ENCODE data around the gene ALDH16A1.

ALDH16A1 gene

GRCh38 chr19:49453013-49453756, at the start of gene ALDH16A1:
Gene ALDH16A1, plus strand, starts transcription at chr19:49453225. Its CDS starts 107 bp downstream, at chr19:49453332.
- Histone ChIP-seq H3K4me1 (ENCODE audit: insufficient read depth, low read length, poor library complexity, severe bottlenecking) (peaks cover 22% of the 10 kb centered on the region), H3K27me3 (ENCODE audit: insufficient read depth, low read length, poor library complexity, severe bottlenecking) (no peaks in the 10 kb centered on the region), H3K4me3 (ENCODE audit: low read length, poor library complexity, severe bottlenecking) (peak within 1 kb of the TSS; percentile 97), H3K79me2 (ENCODE audit: insufficient read depth, low read length) (peaks cover 50% of the 10 kb centered on the region), H4K20me1 (ENCODE audit: insufficient read depth, low read length, poor library complexity, severe bottlenecking) (peaks cover 8% of the 10 kb centered on the region), H3K4me2 (ENCODE audit: low read depth, low read length, poor library complexity, severe bottlenecking) (peak within 1 kb of the TSS; percentile 89), H3K9ac (ENCODE audit: low read depth, low read length, poor library complexity, severe bottlenecking) (peak within 1 kb of the TSS; percentile 99), H3K9me2 (replicated peaks; ENCODE audit: low read depth, low read length) (no peaks in the 10 kb centered on the region), H3F3A (ENCODE audit: low read depth) (no peaks in the 10 kb centered on the region), H3K36me3 (ENCODE audit: insufficient read depth, low read length) (no peaks in the 10 kb centered on the region; the same call in 1 of the 2 replicates), H3K9me3 (ENCODE audit: insufficient read depth, low read depth, low read length) (no peaks in the 10 kb centered on the region), H2AFZ (ENCODE audit: low read length) (peak within 1 kb of the TSS; percentile 82)
- TF ChIP-seq CTCF (conservative IDR thresholded peaks at IDR 0.05; ENCODE audit: low read length) (no peak), EZH2phosphoT487 (IDR thresholded peaks at IDR 0.05; ENCODE audit: borderline replicate concordance) (no peak)

GRCh38 chr19:49403404-49404187, 49.4 kb upstream of the ALDH16A1 start:
- TF ChIP-seq CTCF (conservative IDR thresholded peaks at IDR 0.05; ENCODE audit: low read length): no peak
- TF ChIP-seq EZH2phosphoT487 (IDR thresholded peaks at IDR 0.05; ENCODE audit: borderline replicate concordance): no peak
- Histone ChIP-seq H3K79me2 (ENCODE audit: insufficient read depth, low read length) (no peaks in the 10 kb centered on the region), H3K9me2 (replicated peaks; ENCODE audit: low read depth, low read length) (no peaks in the 10 kb centered on the region), H3K9me3 (ENCODE audit: insufficient read depth, low read depth, low read length) (no peaks in the 10 kb centered on the region), H3K4me2 (ENCODE audit: low read depth, low read length, poor library complexity, severe bottlenecking) (peak overlapping the region; percentile 17), H3F3A (ENCODE audit: low read depth) (no peaks in the 10 kb centered on the region), H3K27me3 (ENCODE audit: insufficient read depth, low read length, poor library complexity, severe bottlenecking) (no peaks in the 10 kb centered on the region), H3K9ac (ENCODE audit: low read depth, low read length, poor library complexity, severe bottlenecking) (peak overlapping the region; percentile 57), H2AFZ (ENCODE audit: low read length) (peak overlapping the region; percentile 49), H4K20me1 (ENCODE audit: insufficient read depth, low read length, poor library complexity, severe bottlenecking) (no peaks in the 10 kb centered on the region), H3K4me1 (ENCODE audit: insufficient read depth, low read length, poor library complexity, severe bottlenecking) (peaks cover 47% of the 10 kb centered on the region), H3K4me3 (ENCODE audit: low read length, poor library complexity, severe bottlenecking) (no peak overlapping the region), H3K36me3 (ENCODE audit: insufficient read depth, low read length) (no peaks in the 10 kb centered on the region)

GRCh38 chr19:49407079-49407478, 45.9 kb upstream of the ALDH16A1 start:
- TF ChIP-seq CTCF (conservative IDR thresholded peaks at IDR 0.05; ENCODE audit: low read length) (no peak), EZH2phosphoT487 (IDR thresholded peaks at IDR 0.05; ENCODE audit: borderline replicate concordance) (no peak)
- H3K9me3 ChIP-seq (ENCODE audit: insufficient read depth, low read depth, low read length): no peaks in the 10 kb centered on the region
- H3F3A ChIP-seq (ENCODE audit: low read depth): no peaks in the 10 kb centered on the region
- H3K9me2 ChIP-seq (replicated peaks; ENCODE audit: low read depth, low read length): no peaks in the 10 kb centered on the region
- no peak overlapping the region for H3K9ac ChIP-seq (ENCODE audit: low read depth, low read length, poor library complexity, severe bottlenecking)
- no peak overlapping the region for H3K4me2 ChIP-seq (ENCODE audit: low read depth, low read length, poor library complexity, severe bottlenecking)
- no peaks in the 10 kb centered on the region for H3K36me3 ChIP-seq (ENCODE audit: insufficient read depth, low read length)
- H2AFZ ChIP-seq (ENCODE audit: low read length): no peak overlapping the region
- H4K20me1 ChIP-seq (ENCODE audit: insufficient read depth, low read length, poor library complexity, severe bottlenecking): no peaks in the 10 kb centered on the region
- no peaks in the 10 kb centered on the region for H3K79me2 ChIP-seq (ENCODE audit: insufficient read depth, low read length)
- peaks cover 64% of the 10 kb centered on the region for H3K4me1 ChIP-seq (ENCODE audit: insufficient read depth, low read length, poor library complexity, severe bottlenecking)
- H3K4me3 ChIP-seq (ENCODE audit: low read length, poor library complexity, severe bottlenecking): no peak overlapping the region
- H3K27me3 ChIP-seq (ENCODE audit: insufficient read depth, low read length, poor library complexity, severe bottlenecking): no peaks in the 10 kb centered on the region

Data from Loucy (cell line).